RWPE1 (cell line): Measurements from ENCODE around the gene PELI1.

Experiments used
- CTCF ChIA-PET: fragments of 350-600 bp; sonication (Branson Sonifier 250); formaldehyde crosslinking; extraction: SDS; loops from one replicate; lab custom pipeline; 2021; lab: Yijun Ruan, JAX
- POLR2A ChIA-PET: fragments of 400-600 bp; formaldehyde crosslinking; extraction: SDS; loops from one replicate; lab custom pipeline; 2020; ENCODE audit warnings: antibody characterized with exemption; ENCODE audit not compliant: low non-redundant PET; lab: Yijun Ruan, JAX
- DNase-seq: peaks from one replicate; pipeline ENCODE4 v3.0.0; 2012; ENCODE audit warnings: low spot score
- H3K27ac ChIP-seq: fragments of 450-650 bp; 2 replicates; pipeline ENCODE4 v1.5.1; 2017
- CTCF ChIP-seq: fragments of 450-650 bp; conservative IDR thresholded peaks from 2 replicates; pipeline ENCODE4 v1.5.1; 2017; ENCODE audit warnings: low read depth, mild to moderate bottlenecking

The PELI1 gene

GRCh38 chr2:64054161-64054915, 89.9 kb downstream of the PELI1 start:
- ChIA-PET POLR2A (no interaction called here), CTCF (interaction anchor here (0.6 kb wide), 1 partner anchor 259 kb away, joined by 4 read pairs; no protein-coding TSS in a partner anchor)
- no peak for TF ChIP-seq CTCF
- no peak overlapping the region for H3K27ac ChIP-seq
- no peak for DNase-seq

- H3K27ac ChIP-seq, result no peak overlapping the region
These were observed 91.6 kb downstream of the PELI1 start for GRCh38 chr2:64052463-64053241.

GRCh38 chr2:64049633-64050220, 94.5 kb downstream of the PELI1 start:
- ChIA-PET POLR2A (interaction anchor here (0.8 kb wide), 1 partner anchor 263 kb away, joined by 3 read pairs; no protein-coding TSS in a partner anchor), CTCF (interaction anchor here (0.5 to 2.9 kb wide), 26 partner anchors 9 to 1583 kb away, joined by 3 to 64 read pairs (median 4); no protein-coding TSS in a partner anchor)
- peak; percentile 86 for TF ChIP-seq CTCF
- peak overlapping the region; percentile 29; the same call in 1 of the 2 replicates for H3K27ac ChIP-seq
- peak; percentile 65 for DNase-seq

More at GRCh38 chr2:64052463-64053241, 91.6 kb downstream of the PELI1 start:
- no peak for TF ChIP-seq CTCF
- CTCF ChIA-PET, result no interaction called here
- POLR2A ChIA-PET, result no interaction called here
- DNase-seq, result peak; percentile 8

GRCh38 chr2:64045938-64046337, 98.3 kb downstream of the PELI1 start:
- H3K27ac ChIP-seq, result no peak overlapping the region
- POLR2A ChIA-PET, result no interaction called here
- TF ChIP-seq CTCF, result no peak
- DNase-seq, result no peak
- CTCF ChIA-PET, result interaction anchor here (0.5 to 0.7 kb wide), 2 partner anchors 10 to 14 kb away, joined by 3 read pairs; no protein-coding TSS in a partner anchor
